Measurements from ENCODE around the gene SELENOI.
A peak's percentile ranks its signal among the peaks of the same experiment; 100 is the strongest.

SELENOI gene

GRCh38 chr2:26412091-26412673 is 66.2 kb downstream of the SELENOI start:
- no peak for DNase-seq

- DNase-seq: no peak
These were observed 68.4 kb downstream of the SELENOI start for GRCh38 chr2:26414311-26414710.

GRCh38 chr2:26421961-26422360 is 76.0 kb downstream of the SELENOI start:
- no peak for DNase-seq

GRCh38 chr2:26422947-26423629 is 77.1 kb downstream of the SELENOI start:
- no peak for DNase-seq

- no peak for DNase-seq
These were observed 77.8 kb downstream of the SELENOI start for GRCh38 chr2:26423750-26424149.

- no peak for DNase-seq
These were observed 78.3 kb downstream of the SELENOI start for GRCh38 chr2:26424221-26424620.

GRCh38 chr2:26428846-26429245 is 82.9 kb downstream of the SELENOI start:
- DNase-seq: no peak

GRCh38 chr2:26429779-26430578 is 84.0 kb downstream of the SELENOI start:
- peak; percentile 86 for DNase-seq

- DNase-seq: no peak
These were observed 84.9 kb downstream of the SELENOI start for GRCh38 chr2:26430826-26431225.

- no peak for DNase-seq
These were observed 86.4 kb downstream of the SELENOI start for GRCh38 chr2:26432363-26432762.

GRCh38 chr2:26432859-26433258 is 86.9 kb downstream of the SELENOI start:
- no peak for DNase-seq

GRCh38 chr2:26435106-26435505 is 89.2 kb downstream of the SELENOI start:
- DNase-seq: no peak

GRCh38 chr2:26438526-26438925 is 92.6 kb downstream of the SELENOI start:
- no peak for DNase-seq

- DNase-seq: no peak
These were observed 93.0 kb downstream of the SELENOI start for GRCh38 chr2:26438926-26439325.

GRCh38 chr2:26442301-26442700 is 96.4 kb downstream of the SELENOI start:
- no peak for DNase-seq

- peak; percentile 14 for DNase-seq
These were observed 96.8 kb downstream of the SELENOI start for GRCh38 chr2:26442707-26443106.

GRCh38 chr2:26444236-26444635 is 98.3 kb downstream of the SELENOI start:
- DNase-seq: no peak

All from NCI-H510A treated with DMSO at 0.1 percent for 48 hours (cell line).